Endothelial cell of umbilical vein (primary cell): Measurements from ENCODE around the gene BTBD8. TPM values are rescaled to one million over a fixed set of nuclear protein-coding genes. Genes with fewer than 3 reads are reported as not detected.

Experiments used
- BruUV-seq: library from RNA; stranded (reverse); fragments of 400-500 nt; replicated peaks from 2 replicates; lab custom pipeline; 2021; lab: Mats Ljungman, UMichigan
- CTCF ChIA-PET: fragments of 300-600, 350-600 bp; sonication (Branson Sonifier 250); formaldehyde crosslinking; loops from one replicate; lab custom pipeline; 2021; ENCODE audit warnings: antibody characterized with exemption, inconsistent platforms; lab: Charles Lee
- POLR2A ChIA-PET: fragments of 300-600, 350-600 bp; sonication (Branson Sonifier 250); formaldehyde crosslinking; loops from one replicate; lab custom pipeline; 2021; ENCODE audit warnings: antibody characterized with exemption, inconsistent platforms; lab: Charles Lee
- DNase-seq: peaks from one replicate; pipeline ENCODE4 v3.0.0-alpha.2; 2011; ENCODE audit warnings: low read depth, low spot score
- FAIRE-seq: peaks from 2 replicates; lab custom pipeline; 2011; peaks lifted over from hg19 to GRCh38; lab: Jason Lieb, UNC
- H2AFZ ChIP-seq: 2 replicates; pipeline ENCODE4 v1.6.0; 2012; ENCODE audit warnings: low read depth, low read length, control low read depth, inconsistent platforms
- H3K27ac ChIP-seq: 2 replicates; pipeline ENCODE4 v1.5.1; 2011; ENCODE audit warnings: low read depth, mild to moderate bottlenecking, control low read depth, low read length, moderate library complexity; ENCODE audit not compliant: insufficient read depth
- H3K27me3 ChIP-seq, 2 experiments: 2 replicates each; pipeline versions ENCODE4 v1.6.0 to v1.6.1; 2011; ENCODE audit warnings: low read length in 2 of 2, mixed read lengths in 1 of 2; ENCODE audit not compliant: control insufficient read depth in 2 of 2, insufficient read depth in 2 of 2
- H3K36me3 ChIP-seq, 2 experiments: 2 replicates in 1 of 2; 3 replicates in 1 of 2; pipeline ENCODE4 v1.5.1; 2011; ENCODE audit warnings: low read length in 2 of 2, mild to moderate bottlenecking in 1 of 2, moderate library complexity in 1 of 2; ENCODE audit not compliant: control insufficient read depth in 2 of 2, insufficient read depth in 2 of 2; ENCODE audit errors: extremely low read depth in 1 of 2
- H3K4me1 ChIP-seq: 3 replicates; pipeline ENCODE4 v1.5.1; 2011; ENCODE audit warnings: mild to moderate bottlenecking, low read length; ENCODE audit not compliant: control insufficient read depth, insufficient read depth; ENCODE audit errors: extremely low read depth
- H3K4me2 ChIP-seq: 2 replicates; pipeline ENCODE4 v1.6.1; 2011; ENCODE audit warnings: low read length, control low read depth, mixed read lengths; ENCODE audit not compliant: insufficient read depth
- H3K4me3 ChIP-seq, 3 experiments: fragments of 200-600 bp in 1 of 3; sonication (generic), shearing (Covaris generic) in 1 of 3; replicated peaks in 1 of 3; 2 replicates each; pipeline ENCODE4 v1.5.1; 2011 to 2016; ENCODE audit warnings: control low read depth in 3 of 3, low read length in 3 of 3, mild to moderate bottlenecking in 2 of 3, inconsistent platforms in 1 of 3, low read depth in 1 of 3, moderate library complexity in 1 of 3; ENCODE audit not compliant: insufficient read depth in 1 of 3
- H3K79me2 ChIP-seq: 2 replicates; pipeline ENCODE4 v1.6.0; 2012; ENCODE audit warnings: low read length, inconsistent platforms; ENCODE audit not compliant: control insufficient read depth, insufficient read depth
- H3K9ac ChIP-seq: replicated peaks from 2 replicates; pipeline ENCODE3; 2011; ENCODE audit warnings: low read length, control low read depth; ENCODE audit not compliant: insufficient read depth; ENCODE audit errors: extremely low read depth
- H3K9me1 ChIP-seq: replicated peaks from 3 replicates; pipeline ENCODE4 v1.6.0; 2011; ENCODE audit warnings: mild to moderate bottlenecking, low read length; ENCODE audit not compliant: control insufficient read depth, insufficient read depth; ENCODE audit errors: extremely low read depth
- H3K9me3 ChIP-seq: replicated peaks from 2 replicates; pipeline ENCODE4 v1.5.1; 2012; ENCODE audit warnings: low read length, inconsistent platforms; ENCODE audit not compliant: control insufficient read depth, insufficient read depth
- H4K20me1 ChIP-seq: replicated peaks from 2 replicates; pipeline ENCODE3; 2011; ENCODE audit warnings: mild to moderate bottlenecking, low read length; ENCODE audit not compliant: control insufficient read depth, insufficient read depth; ENCODE audit errors: extremely low read depth
- CTCF ChIP-seq, 2 donors: IDR thresholded peaks; 1 replicate in 1 of 2; 2 replicates in 1 of 2; pipeline ENCODE4 v1.5.1; 2011; ENCODE audit warnings: low read length in 2 of 2, mild to moderate bottlenecking in 2 of 2, moderate library complexity in 2 of 2, control low read depth in 1 of 2, inconsistent platforms in 1 of 2, low read depth in 1 of 2; ENCODE audit not compliant: insufficient read depth in 1 of 2; ENCODE audit errors: extremely low read depth in 1 of 2
- EZH2 ChIP-seq: IDR thresholded peaks from 2 replicates; pipeline ENCODE4 v1.6.1; 2012; ENCODE audit warnings: borderline replicate concordance, low read depth, mild to moderate bottlenecking, moderate library complexity, low read length, inconsistent platforms; ENCODE audit not compliant: severe bottlenecking
- FOS ChIP-seq: IDR thresholded peaks from 2 replicates; pipeline ENCODE4 v1.6.1; 2011; ENCODE audit warnings: mild to moderate bottlenecking, low read length, moderate library complexity, borderline replicate concordance; ENCODE audit not compliant: insufficient read depth
- GATA2 ChIP-seq: IDR thresholded peaks from 2 replicates; pipeline ENCODE4 v1.7.0; 2011; ENCODE audit warnings: low read depth, mild to moderate bottlenecking, moderate library complexity, mixed read lengths, low read length; ENCODE audit not compliant: insufficient read length, insufficient read depth
- JUN ChIP-seq: IDR thresholded peaks from 2 replicates; pipeline ENCODE4 v1.6.1; 2011; ENCODE audit warnings: borderline replicate concordance, low read depth; ENCODE audit not compliant: insufficient read length, insufficient read depth
- MAX ChIP-seq: IDR thresholded peaks from 2 replicates; pipeline ENCODE4 v1.6.1; 2011; ENCODE audit not compliant: insufficient read depth, insufficient read length
- MYC ChIP-seq: IDR thresholded peaks from one replicate; pipeline ENCODE4 v1.6.1; 2011; ENCODE audit warnings: mild to moderate bottlenecking, low read depth, low read length
- POLR2A ChIP-seq: IDR thresholded peaks from 2 replicates; pipeline ENCODE4 v1.6.1; 2012; ENCODE audit warnings: low read depth, mild to moderate bottlenecking, control low read depth, low read length
- POLR2AphosphoS5 ChIP-seq: IDR thresholded peaks from 2 replicates; pipeline ENCODE4 v1.6.1; 2012; ENCODE audit warnings: low read depth, mild to moderate bottlenecking, control low read depth, low read length, moderate library complexity; ENCODE audit not compliant: insufficient read depth
- dilution Hi-C: fragments of 300-500 bp; cut with MboI; formaldehyde crosslinking; loops from one replicate; pipeline ENCODE4 v1.15.0; 2019; ENCODE audit warnings: low sequenced_read_pairs; ENCODE audit not compliant: extremely low pct_ligation_motif_present
- intact Hi-C: fragments of 100-400 bp; cut with micrococcal nuclease; formaldehyde crosslinking; loops from one replicate; pipeline ENCODE4 v1.10.0; 2022
- polyA plus RNA-seq, 4 experiments: library from polyadenylated mRNA; depleted of rRNA in 3 of 4; stranded (reverse) in 3 of 4; unstranded in 1 of 4; fragments of >200 nt; gene quantifications; 2 replicates each; pipeline versions ENCODE4 v1.2.1 to v1.2.3, GENCODE V29; 2011 to 2012; ENCODE audit warnings: missing spikeins in 1 of 4
- total RNA-seq: library from RNA; stranded (reverse); gene quantifications from 2 replicates; pipeline ENCODE4 v1.2.3, GENCODE V29; 2021

Gene BTBD8
- total and polyA plus RNA-seq, 2 donors (not counting 3 experiments of a cell fraction or from before 2014, with no cell fraction given), result 0.36 to 1.7 TPM

GRCh38 chr1:92169214-92170005 lies 89.3 kb downstream of the BTBD8 start:
- no peak overlapping the region for H3K27ac ChIP-seq
- H3K4me2 ChIP-seq, result no peak overlapping the region
- no peak for DNase-seq

DNA sequence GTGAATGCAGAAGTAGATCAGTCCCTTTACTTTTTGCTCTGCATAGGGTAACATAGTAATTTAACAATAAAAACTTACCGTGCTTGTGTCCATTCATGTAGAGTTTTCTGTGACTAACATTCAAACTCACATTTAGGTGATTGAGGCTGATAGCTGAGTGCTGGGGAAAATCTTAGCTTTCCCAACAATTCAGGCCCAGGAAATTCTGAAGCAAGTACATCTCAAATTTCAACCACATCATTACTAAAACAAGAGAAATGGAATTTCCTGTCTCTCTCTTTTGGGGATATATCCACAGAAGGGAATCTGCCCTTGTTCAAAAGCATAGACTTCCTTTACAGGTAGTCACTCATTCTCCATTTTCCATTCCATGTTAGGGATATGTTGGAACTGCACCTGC lies 104.5 kb downstream of the BTBD8 start:
- Histone ChIP-seq H3K36me3 (no peaks in the 10 kb centered on the region), H3K9me3 (no peaks in the 10 kb centered on the region), H3K9me1 (no peaks in the 10 kb centered on the region), H3K4me3 (no peak overlapping the region), H4K20me1 (no peaks in the 10 kb centered on the region), H3K27ac (no peak overlapping the region), H3K27me3 (peaks cover 0 to 3% of the 10 kb centered on the region in 2 experiments), H2AFZ (no peak overlapping the region), H3K4me2 (no peak overlapping the region), H3K79me2 (no peaks in the 10 kb centered on the region), H3K9ac (no peak overlapping the region), H3K4me1 (no peaks in the 10 kb centered on the region)
- BruUV-seq, result no TSS peak
- TF ChIP-seq MYC (no peak), FOS (no peak), POLR2A (no peak), GATA2 (no peak), POLR2AphosphoS5 (no peak), EZH2 (no peak), MAX (no peak), JUN (no peak), CTCF (IDR thresholded peaks at IDR 0.05; ENCODE audit: extremely low read depth in 1 of 2, insufficient read depth in 1 of 2, low read depth in 1 of 2, low read length in 2 of 2) (no peak)
- dilution Hi-C loops, result no loop called here
- no peak for DNase-seq
- intact Hi-C loops, result no loop called here
- no peak for FAIRE-seq
- ChIA-PET POLR2A (no interaction called here), CTCF (interaction anchor here (2.2 kb wide), 1 partner anchor 107 kb away, joined by 4 read pairs; no protein-coding TSS in a partner anchor)

More at GRCh38 chr1:92169214-92170005, 89.3 kb downstream of the BTBD8 start:
- intact Hi-C loops, result no loop called here
- Histone ChIP-seq H2AFZ (no peak overlapping the region), H4K20me1 (no peaks in the 10 kb centered on the region), H3K4me1 (no peaks in the 10 kb centered on the region), H3K27me3 (no peaks in the 10 kb centered on the region), H3K4me3 (no peak overlapping the region), H3K79me2 (no peaks in the 10 kb centered on the region), H3K36me3 (no peaks in the 10 kb centered on the region), H3K9me3 (no peaks in the 10 kb centered on the region), H3K9ac (no peak overlapping the region), H3K9me1 (no peaks in the 10 kb centered on the region)
- TF ChIP-seq MAX, result no peak
- TF ChIP-seq GATA2, result no peak
- no peak for TF ChIP-seq EZH2
- TF ChIP-seq MYC, result no peak
- no peak for TF ChIP-seq POLR2AphosphoS5
- no peak for TF ChIP-seq JUN
- BruUV-seq, result no TSS peak
- ChIA-PET CTCF (interaction anchor here (0.6 to 1.4 kb wide), 2 partner anchors 22 to 35 kb away, joined by 3 read pairs; no protein-coding TSS in a partner anchor), POLR2A (no interaction called here)
- dilution Hi-C loops, result no loop called here
- no peak for FAIRE-seq
